MM.1S (cell line): ENCODE measurements around the gene PLAAT3.
"Not testable (repeated sequence)": the region's sequence is repeated elsewhere in the genome, so short reads cannot be mapped to it uniquely, and the experiment has no call there.

Experiments used
- DNase-seq: peaks from one replicate; pipeline ENCODE4 v3.0.0-alpha.2; 2015
- H2AFZ ChIP-seq: fragments of 300-600 bp; sonication (generic); 2 replicates; pipeline ENCODE4 v1.6.0; 2016; ENCODE audit warnings: antibody characterized with exemption, low read length
- H3F3A ChIP-seq: fragments of 300-600 bp; sonication (generic); 2 replicates; pipeline ENCODE4 v1.6.1; 2016; ENCODE audit warnings: mild to moderate bottlenecking, antibody characterized with exemption, low read length, moderate library complexity, mixed read lengths; ENCODE audit not compliant: insufficient read depth
- H3K27ac ChIP-seq: fragments of 300-600 bp; sonication (generic); 2 replicates; pipeline ENCODE4 v1.5.1; 2016; ENCODE audit warnings: mild to moderate bottlenecking, low read length
- H3K27me3 ChIP-seq: fragments of 300-600 bp; sonication (generic); replicated peaks from 2 replicates; pipeline ENCODE4 v1.6.0; 2016; ENCODE audit warnings: low read length; ENCODE audit not compliant: insufficient read depth
- H3K36me3 ChIP-seq: fragments of 300-600 bp; sonication (generic); replicated peaks from 2 replicates; pipeline ENCODE4 v1.6.1; 2016; ENCODE audit warnings: mild to moderate bottlenecking, low read length, mixed read lengths; ENCODE audit not compliant: insufficient read depth
- H3K4me1 ChIP-seq: fragments of 300-600 bp; sonication (generic); 2 replicates; pipeline ENCODE4 v1.6.1; 2016; ENCODE audit warnings: low read length, mixed read lengths
- H3K4me2 ChIP-seq: fragments of 300-600 bp; sonication (generic); 2 replicates; pipeline ENCODE4 v1.6.0; 2016; ENCODE audit warnings: low read depth, low read length
- H3K4me3 ChIP-seq: fragments of 300-600 bp; sonication (generic); 2 replicates; pipeline ENCODE4 v1.5.1; 2016; ENCODE audit warnings: low read length, mixed read lengths
- H3K79me2 ChIP-seq: fragments of 300-600 bp; sonication (generic); 2 replicates; pipeline ENCODE4 v1.6.1; 2016; ENCODE audit warnings: mixed run types, low read length, mixed read lengths
- H3K9ac ChIP-seq: fragments of 300-600 bp; sonication (generic); 2 replicates; pipeline ENCODE4 v1.6.1; 2016; ENCODE audit warnings: low read length, mixed read lengths
- H3K9me2 ChIP-seq: fragments of 300-600 bp; sonication (generic); replicated peaks from 2 replicates; pipeline ENCODE4 v1.6.1; 2016; ENCODE audit warnings: mild to moderate bottlenecking, low read length, mixed read lengths; ENCODE audit not compliant: insufficient read depth
- H3K9me3 ChIP-seq: fragments of 300-600 bp; sonication (generic); replicated peaks from 2 replicates; pipeline ENCODE4 v1.6.1; 2016; ENCODE audit warnings: mild to moderate bottlenecking, low read length, mixed read lengths; ENCODE audit not compliant: insufficient read depth
- H4K20me1 ChIP-seq: fragments of 300-600 bp; sonication (generic); 2 replicates; pipeline ENCODE4 v1.6.1; 2016; ENCODE audit warnings: mild to moderate bottlenecking, low read length, moderate library complexity, mixed read lengths; ENCODE audit not compliant: insufficient read depth
- CTCF ChIP-seq: fragments of 300-600 bp; sonication (generic); IDR thresholded peaks from 2 replicates; pipeline ENCODE4 v1.5.1; 2016; ENCODE audit warnings: antibody characterized with exemption, low read length, mixed read lengths
- EZH2 ChIP-seq: fragments of 300-600 bp; sonication (generic); optimal IDR thresholded peaks from 2 replicates; pipeline ENCODE3; 2017; ENCODE audit warnings: low read depth, mild to moderate bottlenecking, antibody characterized with exemption, low read length, mixed read lengths
- EZH2phosphoT487 ChIP-seq: fragments of 300-600 bp; sonication (generic); IDR thresholded peaks from 2 replicates; pipeline ENCODE4 v1.6.1; 2018; ENCODE audit warnings: antibody characterized with exemption, low read length

Gene PLAAT3

DNA sequence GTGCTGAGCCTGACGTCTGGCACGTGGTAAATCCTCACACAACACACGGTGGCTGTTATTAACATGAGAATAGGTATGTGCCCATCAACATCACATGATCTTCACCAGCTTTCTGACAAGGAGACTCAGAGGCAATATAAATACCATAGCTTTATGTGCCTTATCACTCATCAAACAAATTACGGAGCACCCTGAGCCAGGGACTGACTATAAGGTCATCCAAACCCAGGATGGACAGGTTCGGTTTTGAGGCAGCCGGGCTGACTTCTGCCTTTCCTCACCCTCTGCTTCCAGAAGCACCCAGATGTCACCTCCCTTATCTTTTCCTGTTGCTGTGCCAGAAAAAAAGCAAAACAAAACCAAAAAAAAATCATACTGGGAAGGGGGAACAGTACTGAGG, 5.7 kb upstream of the PLAAT3 start:
- Histone ChIP-seq H3K36me3 (no peaks in the 10 kb centered on the region), H3K27me3 (no peaks in the 10 kb centered on the region), H2AFZ (no peak overlapping the region), H3F3A (peaks cover 2% of the 10 kb centered on the region; the same call in 1 of the 2 replicates), H3K27ac (no peak overlapping the region), H3K79me2 (no peaks in the 10 kb centered on the region), H3K4me3 (no peak overlapping the region), H3K4me1 (peaks cover 11% of the 10 kb centered on the region; the same call in 1 of the 2 replicates), H4K20me1 (no peaks in the 10 kb centered on the region), H3K9me2 (no peaks in the 10 kb centered on the region), H3K9me3 (no peaks in the 10 kb centered on the region), H3K9ac (no peak overlapping the region), H3K4me2 (no peak overlapping the region)
- no peak for DNase-seq
- TF ChIP-seq CTCF (no peak), EZH2 (no peak), EZH2phosphoT487 (no peak)

DNA sequence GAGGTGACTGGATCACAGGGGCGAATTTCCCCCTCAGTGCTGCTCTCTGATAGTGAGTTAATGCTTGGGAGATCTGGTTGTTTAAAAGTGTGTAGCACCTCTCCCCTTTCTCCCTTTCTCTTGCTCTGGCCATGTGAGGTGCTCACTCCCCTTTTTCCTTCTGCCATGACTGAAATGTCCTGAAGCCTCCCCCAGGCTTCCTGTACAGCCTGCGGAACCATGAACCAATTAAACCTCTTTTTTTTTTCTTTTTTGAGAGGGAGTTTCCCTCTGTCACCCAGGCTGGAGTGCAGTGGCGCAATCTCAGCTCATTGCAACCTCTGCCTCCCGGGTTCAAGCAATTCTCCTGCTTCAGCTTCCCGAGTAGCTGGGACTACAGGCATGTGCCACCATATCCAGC, 3.5 kb upstream of the PLAAT3 start:
- H3K9ac ChIP-seq, H3K36me3 ChIP-seq, H3K27ac ChIP-seq, H4K20me1 ChIP-seq, H3K4me3 ChIP-seq, DNase-seq, H3K9me3 ChIP-seq, H3K9me2 ChIP-seq, H3K4me2 ChIP-seq, H3K79me2 ChIP-seq, H3F3A ChIP-seq, H2AFZ ChIP-seq, H3K27me3 ChIP-seq: not testable (repeated sequence)
- peaks cover 11% of the 10 kb centered on the region; the same call in 1 of the 2 replicates for H3K4me1 ChIP-seq

- Histone ChIP-seq H3K9me2 (no peaks in the 10 kb centered on the region), H3K4me1 (peaks cover 8% of the 10 kb centered on the region; the same call in 1 of the 2 replicates), H3K27ac (no peak overlapping the region), H3F3A (peaks cover 2% of the 10 kb centered on the region; the same call in 1 of the 2 replicates), H3K79me2 (no peaks in the 10 kb centered on the region), H3K9ac (no peak overlapping the region), H3K27me3 (no peaks in the 10 kb centered on the region), H3K36me3 (no peaks in the 10 kb centered on the region), H3K9me3 (no peaks in the 10 kb centered on the region), H2AFZ (no peak overlapping the region), H3K4me2 (no peak overlapping the region), H3K4me3 (no peak overlapping the region), H4K20me1 (no peaks in the 10 kb centered on the region)
- DNase-seq: no peak
- TF ChIP-seq EZH2phosphoT487 (no peak), CTCF (no peak), EZH2 (no peak)
Measured at GRCh38 chr11:63616953-63617352, 2.7 kb upstream of the PLAAT3 start.

- H3K27me3 ChIP-seq: no peaks in the 10 kb centered on the region
- H3K9ac ChIP-seq: peak overlapping the region; percentile 9; the same call in 1 of the 2 replicates
- no peaks in the 10 kb centered on the region for H3F3A ChIP-seq
- TF ChIP-seq CTCF (no peak), EZH2phosphoT487 (no peak), EZH2 (no peak)
- no peaks in the 10 kb centered on the region for H3K79me2 ChIP-seq
- H3K27ac ChIP-seq: no peak overlapping the region
- no peaks in the 10 kb centered on the region for H4K20me1 ChIP-seq
- no peaks in the 10 kb centered on the region for H3K36me3 ChIP-seq
- H3K4me1 ChIP-seq: no peaks in the 10 kb centered on the region
- H3K4me3 ChIP-seq: peak overlapping the region; percentile 63
- H3K4me2 ChIP-seq: peak overlapping the region; percentile 95; the same call in 1 of the 2 replicates
- H3K9me2 ChIP-seq: no peaks in the 10 kb centered on the region
- no peaks in the 10 kb centered on the region for H3K9me3 ChIP-seq
- no peak for DNase-seq
- peak overlapping the region; percentile 62 for H2AFZ ChIP-seq
Measured at GRCh38 chr11:63613517-63614135, 607 bp downstream of the PLAAT3 start.
